ENCODE results near the gene COL9A3.

The COL9A3 gene

DNA sequence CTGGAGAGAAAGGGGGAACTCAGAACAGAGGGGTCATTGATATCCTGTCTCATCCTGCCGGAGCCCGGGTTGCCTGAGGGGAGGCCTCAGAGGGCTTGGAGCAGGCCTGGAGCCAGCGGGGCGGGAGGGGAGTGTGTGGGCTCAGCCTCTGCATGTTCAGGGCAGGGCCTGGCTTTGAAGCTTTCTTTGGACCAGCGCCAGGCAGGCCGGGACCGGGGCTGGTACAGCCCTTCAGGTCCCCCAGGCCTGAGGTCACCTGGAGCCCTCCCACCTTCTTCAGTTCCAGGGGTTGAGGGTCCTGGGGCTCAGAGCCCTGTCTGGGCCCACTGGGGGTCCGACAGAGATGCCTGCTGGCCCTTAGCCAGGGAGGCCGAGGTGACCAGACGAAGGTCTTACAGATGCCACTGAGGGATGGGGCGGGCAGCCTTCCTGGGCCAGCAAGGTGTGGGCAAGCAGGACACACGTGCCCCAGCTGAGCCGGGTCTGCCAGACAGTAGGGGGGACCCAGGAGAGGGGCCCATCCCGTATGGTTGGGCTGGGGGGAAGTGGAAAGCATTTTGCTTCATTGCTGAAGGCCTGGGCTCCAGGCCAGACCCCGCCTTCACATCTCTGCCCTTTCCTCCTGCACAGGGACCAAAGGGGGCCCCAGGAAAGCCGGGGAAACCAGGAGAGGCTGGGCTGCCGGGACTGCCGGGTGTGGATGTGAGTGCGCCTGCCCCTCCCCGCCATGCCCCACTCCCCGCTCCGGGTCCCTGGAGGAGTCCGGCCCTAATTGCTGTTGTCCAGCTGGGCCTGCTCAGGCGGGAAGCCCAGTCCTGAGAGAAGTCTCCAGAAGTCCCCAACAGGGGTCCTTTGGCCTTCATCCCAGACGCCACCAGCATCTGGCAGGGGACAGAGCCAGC is 2.0 kb downstream of the COL9A3 start:
- H3K36me3 ChIP-seq (ENCODE audit: control insufficient read depth, insufficient read depth, low read length): no peaks in the 10 kb centered on the region
- H3K9ac ChIP-seq (ENCODE audit: low read length): no peak overlapping the region
- H3K4me3 ChIP-seq (ENCODE audit: low read length): no peak overlapping the region
- H3K4me1 ChIP-seq (ENCODE audit: control insufficient read depth, insufficient read depth, low read length): peaks cover 36% of the 10 kb centered on the region
- peaks cover 64% of the 10 kb centered on the region for H3K27me3 ChIP-seq (ENCODE audit: control insufficient read depth, insufficient read depth, low read length)
- no peaks in the 10 kb centered on the region for H3K9me3 ChIP-seq (ENCODE audit: control insufficient read depth, low read length)

DNA sequence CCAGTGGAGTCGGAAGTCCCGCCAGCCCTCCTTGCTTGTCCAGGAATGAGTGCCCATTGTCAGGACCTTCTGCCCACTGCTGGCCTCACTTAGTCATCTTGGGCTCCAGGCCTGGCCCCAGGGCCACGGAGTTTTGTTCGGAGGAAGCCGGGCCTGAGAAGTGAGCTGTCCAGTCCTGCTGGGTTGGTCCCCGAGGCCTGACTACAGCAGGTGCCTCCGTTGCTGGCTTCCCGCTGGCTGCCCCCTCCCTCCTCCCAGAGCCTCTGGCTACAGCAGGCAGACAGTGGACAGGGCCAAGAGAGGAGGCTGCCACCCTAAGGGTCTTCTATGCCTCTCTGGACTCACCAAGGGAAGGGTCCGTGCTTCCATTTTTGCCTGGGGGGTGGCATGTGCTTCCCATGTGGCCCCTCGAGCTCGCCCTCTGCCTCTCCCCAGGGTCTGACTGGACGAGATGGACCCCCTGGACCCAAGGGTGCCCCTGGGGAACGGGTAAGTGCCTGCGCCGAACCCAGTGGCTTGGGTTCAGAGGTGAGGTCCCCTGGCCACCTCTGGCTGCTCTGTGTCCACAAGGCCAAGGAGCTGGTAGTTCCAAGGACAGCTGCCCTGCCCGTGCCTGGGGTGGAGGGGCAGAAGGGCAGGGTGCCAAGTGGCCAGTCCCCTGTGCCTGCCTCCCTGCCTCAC is 2.8 kb downstream of the COL9A3 start:
- peaks cover 61% of the 10 kb centered on the region for H3K27me3 ChIP-seq (ENCODE audit: control insufficient read depth, insufficient read depth, low read length)
- no peaks in the 10 kb centered on the region for H3K36me3 ChIP-seq (ENCODE audit: control insufficient read depth, insufficient read depth, low read length)
- no peaks in the 10 kb centered on the region for H3K9me3 ChIP-seq (ENCODE audit: control insufficient read depth, low read length)
- H3K4me1 ChIP-seq (ENCODE audit: control insufficient read depth, insufficient read depth, low read length): peaks cover 41% of the 10 kb centered on the region
- no peak overlapping the region for H3K9ac ChIP-seq (ENCODE audit: low read length)
- no peak overlapping the region for H3K4me3 ChIP-seq (ENCODE audit: low read length)

DNA sequence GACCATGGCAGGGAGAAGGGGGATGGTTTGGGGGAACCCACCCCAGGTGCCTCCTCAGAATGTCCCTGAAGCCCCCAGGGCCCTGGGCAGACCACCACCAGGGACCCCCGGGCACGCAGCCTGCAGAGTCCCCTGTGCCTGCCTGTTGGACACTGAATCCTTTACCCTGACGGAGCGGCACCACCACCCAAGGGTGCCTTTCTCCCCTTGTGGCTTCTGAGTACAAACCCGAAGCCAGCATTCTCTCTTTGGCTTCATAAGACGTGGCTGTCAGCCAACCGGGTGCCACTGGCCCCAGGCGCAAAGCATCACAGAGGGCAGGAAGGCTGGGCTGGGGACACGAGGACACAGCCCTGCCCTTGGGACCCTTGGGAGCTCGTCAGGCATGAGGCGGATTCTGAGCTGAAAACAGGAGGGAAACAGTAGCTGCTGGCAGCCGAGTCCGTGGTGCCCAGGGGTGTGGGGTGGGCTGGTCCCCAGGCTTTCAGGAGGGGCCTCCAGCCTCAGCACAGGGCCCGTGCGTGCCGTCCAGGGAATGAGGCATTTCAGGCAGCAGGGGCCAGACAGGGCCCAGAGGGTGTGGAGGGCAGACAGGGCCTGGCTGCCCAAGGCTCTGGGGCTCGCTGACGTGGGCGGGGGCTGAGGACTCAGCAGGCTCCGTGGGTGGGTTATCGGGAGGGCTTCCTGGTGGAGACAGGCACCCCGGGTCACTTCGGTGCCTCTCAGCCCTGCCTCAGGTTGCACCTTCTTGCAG is 3.5 kb downstream of the COL9A3 start:
- H3K9me3 ChIP-seq (ENCODE audit: control insufficient read depth, low read length): no peaks in the 10 kb centered on the region
- no peak overlapping the region for H3K4me3 ChIP-seq (ENCODE audit: low read length)
- H3K9ac ChIP-seq (ENCODE audit: low read length): no peak overlapping the region
- peaks cover 54% of the 10 kb centered on the region for H3K27me3 ChIP-seq (ENCODE audit: control insufficient read depth, insufficient read depth, low read length)
- H3K36me3 ChIP-seq (ENCODE audit: control insufficient read depth, insufficient read depth, low read length): no peaks in the 10 kb centered on the region
- H3K4me1 ChIP-seq (ENCODE audit: control insufficient read depth, insufficient read depth, low read length): peaks cover 39% of the 10 kb centered on the region

DNA sequence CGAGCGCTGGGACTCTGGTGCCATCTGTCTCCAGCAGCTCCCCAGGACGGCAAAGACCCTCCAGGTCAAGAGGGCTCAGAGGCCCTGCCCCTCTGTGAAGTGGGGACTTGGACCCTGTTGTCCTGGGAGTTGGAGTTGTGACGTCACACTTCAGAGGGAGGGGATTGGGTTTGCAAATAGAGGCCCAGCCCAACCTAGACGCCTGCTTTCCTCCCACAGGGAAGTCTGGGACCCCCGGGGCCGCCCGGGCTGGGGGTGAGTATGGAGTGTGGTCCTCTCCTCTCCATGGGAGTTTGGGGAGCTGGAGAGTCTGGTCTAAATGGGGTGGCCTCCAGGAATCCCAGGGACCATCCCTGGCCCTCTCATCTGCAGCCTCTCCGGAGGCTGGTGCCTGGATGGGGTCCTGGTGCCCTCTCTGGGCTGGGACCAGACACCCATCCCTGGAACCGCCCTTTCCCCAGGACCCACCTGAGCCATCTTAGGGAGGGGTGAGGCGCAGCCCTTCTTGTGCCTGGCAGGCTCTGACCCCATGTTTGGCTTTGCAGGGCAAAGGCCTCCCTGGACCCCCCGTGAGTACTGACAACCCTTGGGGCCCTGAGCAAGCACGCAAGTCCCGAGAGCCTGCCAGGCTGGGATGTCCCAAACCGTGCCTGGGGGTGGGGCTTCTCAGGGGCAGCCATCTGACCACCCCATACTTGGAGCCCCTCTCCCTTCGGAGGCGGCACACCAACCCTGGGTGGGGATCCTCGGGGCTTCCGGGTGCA is 4.3 kb downstream of the COL9A3 start:
- Histone ChIP-seq H3K4me3 (ENCODE audit: low read length) (no peak overlapping the region), H3K9ac (ENCODE audit: low read length) (no peak overlapping the region), H3K4me1 (ENCODE audit: control insufficient read depth, insufficient read depth, low read length) (peaks cover 31% of the 10 kb centered on the region), H3K36me3 (ENCODE audit: control insufficient read depth, insufficient read depth, low read length) (no peaks in the 10 kb centered on the region), H3K27me3 (ENCODE audit: control insufficient read depth, insufficient read depth, low read length) (peaks cover 46% of the 10 kb centered on the region), H3K9me3 (ENCODE audit: control insufficient read depth, low read length) (no peaks in the 10 kb centered on the region)

DNA sequence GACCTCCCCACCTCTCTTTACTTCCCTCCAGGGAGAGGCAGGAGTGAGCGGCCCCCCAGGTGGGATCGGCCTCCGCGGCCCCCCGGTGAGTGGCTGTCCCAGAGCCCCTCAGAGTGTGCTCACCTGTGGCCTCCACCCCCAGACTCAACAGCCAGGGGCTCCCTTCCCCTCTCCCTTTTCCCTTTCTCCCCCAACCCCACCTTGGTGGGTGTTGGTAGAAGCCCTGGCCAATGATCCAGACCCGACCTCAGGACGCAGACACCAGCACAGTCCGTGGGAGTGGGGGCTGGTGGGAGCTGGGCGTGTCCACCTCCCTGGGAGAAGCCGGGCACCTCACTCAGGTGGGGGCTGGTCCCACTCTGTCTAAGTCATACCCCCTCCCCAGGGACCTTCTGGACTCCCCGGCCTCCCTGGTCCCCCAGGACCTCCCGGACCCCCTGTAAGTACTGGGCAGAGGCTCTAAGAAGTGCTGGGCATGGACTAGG is 4.9 kb downstream of the COL9A3 start:
- no peaks in the 10 kb centered on the region for H3K9me3 ChIP-seq (ENCODE audit: control insufficient read depth, low read length)
- H3K27me3 ChIP-seq (ENCODE audit: control insufficient read depth, insufficient read depth, low read length): peaks cover 40% of the 10 kb centered on the region
- H3K36me3 ChIP-seq (ENCODE audit: control insufficient read depth, insufficient read depth, low read length): no peaks in the 10 kb centered on the region
- H3K4me1 ChIP-seq (ENCODE audit: control insufficient read depth, insufficient read depth, low read length): peaks cover 26% of the 10 kb centered on the region
- no peak overlapping the region for H3K9ac ChIP-seq (ENCODE audit: low read length)
- no peak overlapping the region for H3K4me3 ChIP-seq (ENCODE audit: low read length)

DNA sequence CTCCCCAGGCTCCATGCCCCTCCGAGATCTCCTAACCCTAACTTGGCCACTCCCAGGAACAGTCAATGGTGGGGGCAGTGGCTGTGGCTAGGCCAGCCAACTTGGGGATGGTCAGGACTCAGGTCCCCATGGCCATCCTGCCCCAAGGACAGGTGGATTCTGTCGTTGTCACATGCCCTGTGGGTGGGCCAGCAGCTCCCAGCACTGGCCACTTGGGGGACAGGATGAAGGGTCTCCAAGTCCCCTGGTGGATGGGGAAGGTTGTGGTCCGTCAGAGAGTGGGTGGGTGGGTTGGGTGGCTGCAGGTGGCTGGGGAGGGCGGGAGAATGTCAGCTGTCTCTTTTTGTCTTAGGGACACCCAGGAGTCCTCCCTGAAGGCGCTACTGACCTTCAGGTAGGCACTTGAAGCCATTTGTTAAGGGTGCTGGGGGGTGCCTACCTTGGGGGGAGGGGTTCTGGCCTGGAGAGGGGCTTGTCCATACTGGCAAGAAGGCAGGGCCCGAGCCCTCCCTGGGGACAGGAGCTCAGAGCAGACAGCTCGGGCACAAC is 5.5 kb downstream of the COL9A3 start:
- H3K4me3 ChIP-seq (ENCODE audit: low read length): no peak overlapping the region
- peaks cover 36% of the 10 kb centered on the region for H3K27me3 ChIP-seq (ENCODE audit: control insufficient read depth, insufficient read depth, low read length)
- no peaks in the 10 kb centered on the region for H3K36me3 ChIP-seq (ENCODE audit: control insufficient read depth, insufficient read depth, low read length)
- H3K9me3 ChIP-seq (ENCODE audit: control insufficient read depth, low read length): no peaks in the 10 kb centered on the region
- H3K9ac ChIP-seq (ENCODE audit: low read length): no peak overlapping the region
- H3K4me1 ChIP-seq (ENCODE audit: control insufficient read depth, insufficient read depth, low read length): peaks cover 26% of the 10 kb centered on the region

DNA sequence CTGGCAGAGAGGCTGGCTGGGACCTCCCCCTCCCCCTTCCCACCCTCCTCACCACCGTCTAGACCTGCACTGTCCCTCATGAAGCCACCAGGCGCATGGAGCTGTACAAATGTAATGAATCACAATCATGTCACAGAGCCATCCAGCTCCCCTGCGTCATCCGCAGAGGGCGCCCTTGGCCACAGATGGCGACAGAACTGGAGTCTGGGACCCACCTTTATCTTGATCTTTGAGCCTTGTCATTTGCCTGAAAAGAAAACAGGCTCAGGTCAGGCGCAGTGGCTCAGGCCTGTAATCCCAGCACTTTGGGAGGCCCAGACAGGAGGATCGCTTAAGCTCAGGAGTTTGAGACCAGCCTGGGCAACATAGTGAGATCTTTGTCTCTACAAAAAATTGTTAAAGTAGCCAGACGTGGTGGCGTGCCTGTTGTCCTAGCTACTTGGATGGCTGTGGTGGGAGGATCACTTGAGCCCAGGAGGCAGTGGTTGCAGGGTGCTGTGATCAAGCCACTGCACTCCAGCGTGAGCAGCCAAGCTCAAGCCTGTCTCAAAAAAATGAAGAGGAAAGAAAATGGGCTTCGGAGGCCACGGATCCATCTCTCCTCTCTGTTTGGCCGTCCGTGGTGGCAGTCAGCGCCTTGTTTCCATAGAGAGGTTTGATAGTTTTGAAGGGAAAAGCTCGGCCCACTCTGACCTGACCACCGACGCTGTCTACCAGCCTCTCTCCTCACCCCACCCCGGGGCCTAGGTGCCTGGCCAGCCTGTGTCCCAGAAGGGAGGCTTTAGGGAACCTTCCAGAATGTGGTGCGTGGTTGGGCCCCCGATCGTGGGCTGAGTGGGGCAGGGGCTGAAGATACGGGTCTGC is 6.2 kb downstream of the COL9A3 start:
- Histone ChIP-seq H3K36me3 (ENCODE audit: control insufficient read depth, insufficient read depth, low read length) (no peaks in the 10 kb centered on the region), H3K27me3 (ENCODE audit: control insufficient read depth, insufficient read depth, low read length) (peaks cover 29% of the 10 kb centered on the region), H3K9ac (ENCODE audit: low read length) (no peak overlapping the region), H3K4me3 (ENCODE audit: low read length) (no peak overlapping the region), H3K4me1 (ENCODE audit: control insufficient read depth, insufficient read depth, low read length) (peaks cover 25% of the 10 kb centered on the region), H3K9me3 (ENCODE audit: control insufficient read depth, low read length) (no peaks in the 10 kb centered on the region)

DNA sequence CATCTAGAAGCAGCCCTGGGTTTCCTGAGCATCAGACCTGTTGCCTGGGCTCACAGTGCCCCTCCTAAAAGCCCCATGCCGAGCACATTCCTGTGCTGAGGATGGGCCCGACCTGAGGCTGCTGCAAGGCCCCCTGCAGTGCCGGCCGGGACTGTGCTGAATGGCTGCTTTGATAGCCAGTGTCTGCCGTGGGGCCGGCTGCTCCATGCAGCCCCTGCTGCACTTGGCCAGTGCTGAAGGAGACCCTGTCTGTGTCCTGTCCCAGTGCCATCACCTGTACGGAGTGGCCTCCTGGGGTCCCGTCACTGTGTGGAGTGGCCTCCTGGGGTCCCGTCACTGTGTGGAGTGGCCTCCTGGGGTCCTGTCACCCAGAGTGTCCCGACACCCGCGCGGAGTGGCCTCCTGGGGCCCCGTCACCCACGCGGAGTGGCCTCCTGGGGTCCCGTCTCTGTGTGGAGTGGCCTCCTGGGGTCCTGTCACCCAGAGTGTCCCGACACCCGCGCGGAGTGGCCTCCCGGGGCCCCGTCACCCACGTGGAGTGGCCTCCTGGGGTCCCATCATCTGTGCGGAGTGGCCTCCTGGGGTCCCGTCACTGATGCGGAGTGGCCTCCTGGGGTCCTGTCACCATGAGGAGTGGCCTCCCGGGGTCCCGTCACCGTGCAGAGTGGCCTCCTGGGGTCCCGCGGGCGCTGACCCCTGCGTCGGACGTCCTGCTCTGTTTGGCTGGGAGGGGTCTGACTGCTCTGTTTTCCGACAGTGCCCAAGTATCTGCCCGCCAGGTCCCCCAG is 7.0 kb downstream of the COL9A3 start:
- Histone ChIP-seq H3K9me3 (ENCODE audit: control insufficient read depth, low read length) (no peaks in the 10 kb centered on the region), H3K27me3 (ENCODE audit: control insufficient read depth, insufficient read depth, low read length) (peaks cover 20% of the 10 kb centered on the region), H3K9ac (ENCODE audit: low read length) (no peak overlapping the region), H3K4me1 (ENCODE audit: control insufficient read depth, insufficient read depth, low read length) (peaks cover 17% of the 10 kb centered on the region), H3K36me3 (ENCODE audit: control insufficient read depth, insufficient read depth, low read length) (no peaks in the 10 kb centered on the region), H3K4me3 (ENCODE audit: low read length) (no peak overlapping the region)

DNA sequence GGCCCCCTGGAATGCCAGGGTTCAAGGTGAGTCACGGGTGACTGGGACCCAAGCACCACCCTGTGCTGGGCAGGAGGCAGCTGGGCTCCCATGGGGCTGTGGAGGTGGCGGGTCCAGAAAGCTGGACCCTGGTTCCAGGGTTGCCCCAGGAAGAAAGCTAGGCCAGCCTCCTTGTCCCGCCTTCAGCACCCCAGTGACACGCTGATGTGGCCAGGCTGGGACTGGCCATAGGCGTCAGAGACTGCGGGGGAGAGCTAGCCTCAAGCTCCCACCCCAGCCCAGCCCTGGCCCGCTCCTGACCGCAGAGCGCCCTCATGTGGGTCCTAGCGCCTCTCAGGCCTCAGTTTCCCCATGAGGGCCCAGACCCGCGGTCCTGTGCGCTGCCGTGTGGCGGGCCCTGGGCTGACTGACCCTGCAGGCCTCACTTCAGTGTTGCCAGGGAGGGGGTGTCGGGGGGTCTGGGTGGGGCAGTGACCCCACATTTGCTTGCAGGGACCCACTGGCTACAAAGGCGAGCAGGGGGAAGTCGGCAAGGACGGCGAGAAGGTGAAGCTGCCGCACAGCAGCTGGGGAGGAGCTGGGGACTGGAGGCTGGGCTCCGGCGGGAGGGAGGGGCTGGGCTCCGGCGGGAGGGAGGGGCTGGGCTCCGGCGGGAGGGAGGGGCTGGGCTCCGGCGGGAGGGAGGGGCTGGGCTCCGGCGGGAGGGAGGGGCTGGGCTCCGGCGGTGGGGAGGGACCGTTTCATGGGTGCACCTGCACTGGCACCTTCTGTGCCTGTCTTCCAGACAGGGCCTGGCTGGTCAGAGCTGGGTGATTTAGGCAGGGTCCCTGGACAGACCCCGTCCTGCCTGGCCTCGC is 7.9 kb downstream of the COL9A3 start:
- Histone ChIP-seq H3K4me3 (ENCODE audit: low read length) (no peak overlapping the region), H3K4me1 (ENCODE audit: control insufficient read depth, insufficient read depth, low read length) (peaks cover 9% of the 10 kb centered on the region), H3K9ac (ENCODE audit: low read length) (no peak overlapping the region)

More for the DNA sequence above, 7.9 kb downstream of the COL9A3 start:
- Histone ChIP-seq H3K27me3 (ENCODE audit: control insufficient read depth, insufficient read depth, low read length) (peaks cover 12% of the 10 kb centered on the region), H3K36me3 (ENCODE audit: control insufficient read depth, insufficient read depth, low read length) (no peaks in the 10 kb centered on the region), H3K9me3 (ENCODE audit: control insufficient read depth, low read length) (no peaks in the 10 kb centered on the region)

All from mucosa of stomach (tissue), 1 donor.